ENCODE measurements around the gene LACRT.

- no peak for TF ChIP-seq CTCF (IDR thresholded peaks at IDR 0.05; ENCODE audit: low read depth, low read length, missing input control)
- no peak for TF ChIP-seq ZBTB33 (IDR thresholded peaks at IDR 0.05)
- no peak for TF ChIP-seq GABPA (IDR thresholded peaks at IDR 0.05 in 1 of 2, conservative IDR thresholded peaks at IDR 0.05 in 1 of 2)
- no peak for TF ChIP-seq EGR1 (IDR thresholded peaks at IDR 0.05; ENCODE audit: low read depth in 2 of 2)
- no peak for TF ChIP-seq TAF1 (conservative IDR thresholded peaks at IDR 0.05)
- TF ChIP-seq REST (IDR thresholded peaks at IDR 0.05), result no peak
- no peak for TF ChIP-seq JUND (IDR thresholded peaks at IDR 0.05)
- TF ChIP-seq HNF4G (IDR thresholded peaks at IDR 0.05), result no peak
- TF ChIP-seq YY1 (IDR thresholded peaks at IDR 0.05), result no peak
- TF ChIP-seq ATF3 (IDR thresholded peaks at IDR 0.05), result no peak
- no peak for TF ChIP-seq SP1 (IDR thresholded peaks at IDR 0.05)
These were observed 50.6 kb downstream of the LACRT start for GRCh38 chr12:54584128-54584527.
